GM12892 (cell line): ENCODE results near the gene KDM8.
"Not testable (repeated sequence)": the region's sequence is repeated elsewhere in the genome, so short reads cannot be mapped to it uniquely, and the experiment has no call there.

Experiments
- POLR2A ChIP-seq: IDR thresholded peaks from 2 replicates; pipeline ENCODE4 v1.6.1; 2011; ENCODE audit warnings: low read depth, low read length, control low read depth
- POLR2AphosphoS5 ChIP-seq: IDR thresholded peaks from 2 replicates; pipeline ENCODE4 v1.6.1; 2011; ENCODE audit warnings: low read depth, low read length, control low read depth

DNA sequence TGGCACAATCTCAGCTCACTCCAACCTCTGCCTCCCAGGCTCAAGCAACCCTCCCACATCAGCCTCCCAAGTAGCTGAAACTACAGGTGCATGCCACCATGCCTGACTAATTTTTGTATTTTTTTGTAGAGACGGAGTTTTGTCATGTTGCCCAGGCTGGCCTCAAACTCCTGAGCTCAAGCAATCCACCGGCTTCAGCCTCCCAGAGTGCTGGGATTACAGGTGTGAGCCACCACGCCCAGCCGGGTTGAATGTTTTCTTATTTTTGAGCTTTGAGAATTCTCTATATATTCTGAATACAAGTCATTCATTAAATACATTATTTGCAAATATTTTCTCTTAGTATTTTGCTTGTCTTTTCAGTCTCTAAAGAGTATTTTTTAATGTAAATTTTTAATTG, 45.6 kb downstream of the KDM8 start:
- not testable (repeated sequence) for TF ChIP-seq POLR2AphosphoS5, POLR2A
